MM.1S (cell line): Measurements from ENCODE around the gene ZNRF1.

ENCODE experiments used
- DNase-seq: peaks from one replicate; pipeline ENCODE4 v3.0.0-alpha.2; 2015
- H2AFZ ChIP-seq: fragments of 300-600 bp; sonication (generic); 2 replicates; pipeline ENCODE4 v1.6.0; 2016; ENCODE audit warnings: antibody characterized with exemption, low read length
- H3F3A ChIP-seq: fragments of 300-600 bp; sonication (generic); 2 replicates; pipeline ENCODE4 v1.6.1; 2016; ENCODE audit warnings: mild to moderate bottlenecking, antibody characterized with exemption, low read length, moderate library complexity, mixed read lengths; ENCODE audit not compliant: insufficient read depth
- H3K27ac ChIP-seq: fragments of 300-600 bp; sonication (generic); 2 replicates; pipeline ENCODE4 v1.5.1; 2016; ENCODE audit warnings: mild to moderate bottlenecking, low read length
- H3K27me3 ChIP-seq: fragments of 300-600 bp; sonication (generic); replicated peaks from 2 replicates; pipeline ENCODE4 v1.6.0; 2016; ENCODE audit warnings: low read length; ENCODE audit not compliant: insufficient read depth
- H3K36me3 ChIP-seq: fragments of 300-600 bp; sonication (generic); replicated peaks from 2 replicates; pipeline ENCODE4 v1.6.1; 2016; ENCODE audit warnings: mild to moderate bottlenecking, low read length, mixed read lengths; ENCODE audit not compliant: insufficient read depth
- H3K4me1 ChIP-seq: fragments of 300-600 bp; sonication (generic); 2 replicates; pipeline ENCODE4 v1.6.1; 2016; ENCODE audit warnings: low read length, mixed read lengths
- H3K4me2 ChIP-seq: fragments of 300-600 bp; sonication (generic); 2 replicates; pipeline ENCODE4 v1.6.0; 2016; ENCODE audit warnings: low read depth, low read length
- H3K4me3 ChIP-seq: fragments of 300-600 bp; sonication (generic); 2 replicates; pipeline ENCODE4 v1.5.1; 2016; ENCODE audit warnings: low read length, mixed read lengths
- H3K79me2 ChIP-seq: fragments of 300-600 bp; sonication (generic); 2 replicates; pipeline ENCODE4 v1.6.1; 2016; ENCODE audit warnings: mixed run types, low read length, mixed read lengths
- H3K9ac ChIP-seq: fragments of 300-600 bp; sonication (generic); 2 replicates; pipeline ENCODE4 v1.6.1; 2016; ENCODE audit warnings: low read length, mixed read lengths
- H3K9me2 ChIP-seq: fragments of 300-600 bp; sonication (generic); replicated peaks from 2 replicates; pipeline ENCODE4 v1.6.1; 2016; ENCODE audit warnings: mild to moderate bottlenecking, low read length, mixed read lengths; ENCODE audit not compliant: insufficient read depth
- H3K9me3 ChIP-seq: fragments of 300-600 bp; sonication (generic); replicated peaks from 2 replicates; pipeline ENCODE4 v1.6.1; 2016; ENCODE audit warnings: mild to moderate bottlenecking, low read length, mixed read lengths; ENCODE audit not compliant: insufficient read depth
- H4K20me1 ChIP-seq: fragments of 300-600 bp; sonication (generic); 2 replicates; pipeline ENCODE4 v1.6.1; 2016; ENCODE audit warnings: mild to moderate bottlenecking, low read length, moderate library complexity, mixed read lengths; ENCODE audit not compliant: insufficient read depth
- CTCF ChIP-seq: fragments of 300-600 bp; sonication (generic); IDR thresholded peaks from 2 replicates; pipeline ENCODE4 v1.5.1; 2016; ENCODE audit warnings: antibody characterized with exemption, low read length, mixed read lengths
- EZH2 ChIP-seq: fragments of 300-600 bp; sonication (generic); optimal IDR thresholded peaks from 2 replicates; pipeline ENCODE3; 2017; ENCODE audit warnings: low read depth, mild to moderate bottlenecking, antibody characterized with exemption, low read length, mixed read lengths
- EZH2phosphoT487 ChIP-seq: fragments of 300-600 bp; sonication (generic); IDR thresholded peaks from 2 replicates; pipeline ENCODE4 v1.6.1; 2018; ENCODE audit warnings: antibody characterized with exemption, low read length

The ZNRF1 gene

GRCh38 chr16:75048054-75048453, 49.2 kb downstream of the ZNRF1 start:
- no peak overlapping the region for H2AFZ ChIP-seq
- no peaks in the 10 kb centered on the region for H3K79me2 ChIP-seq
- no peaks in the 10 kb centered on the region for H3K27me3 ChIP-seq
- H3K27ac ChIP-seq: no peak overlapping the region
- no peaks in the 10 kb centered on the region for H3K9me2 ChIP-seq
- H3K36me3 ChIP-seq: no peaks in the 10 kb centered on the region
- H3F3A ChIP-seq: no peaks in the 10 kb centered on the region
- H3K4me2 ChIP-seq: no peak overlapping the region
- DNase-seq: no peak
- no peaks in the 10 kb centered on the region for H4K20me1 ChIP-seq
- no peaks in the 10 kb centered on the region for H3K4me1 ChIP-seq
- no peak overlapping the region for H3K9ac ChIP-seq
- H3K4me3 ChIP-seq: no peak overlapping the region
- TF ChIP-seq EZH2 (no peak), EZH2phosphoT487 (no peak), CTCF (no peak)
- H3K9me3 ChIP-seq: no peaks in the 10 kb centered on the region

DNA sequence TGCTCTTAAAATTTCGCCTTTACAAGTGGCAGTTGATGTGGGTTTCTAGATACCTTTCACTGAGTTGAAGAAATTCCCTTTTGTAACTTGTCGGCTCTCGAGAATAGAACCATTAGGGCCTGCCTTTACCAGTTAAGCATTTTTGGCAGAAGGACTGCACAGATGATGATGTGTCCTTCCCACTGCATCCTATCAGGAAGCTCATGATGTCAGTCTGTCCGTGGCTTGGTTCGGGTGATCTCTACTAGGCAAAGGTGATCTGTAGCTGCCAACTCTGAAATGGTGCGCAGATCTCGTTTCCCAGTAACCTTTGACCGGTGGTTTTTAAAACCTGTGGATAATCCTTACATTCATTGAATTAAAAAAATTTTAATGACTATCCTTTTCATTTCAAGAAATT, 49.7 kb downstream of the ZNRF1 start:
- Histone ChIP-seq H3K36me3 (no peaks in the 10 kb centered on the region), H3K9ac (no peak overlapping the region), H3K9me3 (no peaks in the 10 kb centered on the region), H3K79me2 (no peaks in the 10 kb centered on the region), H2AFZ (no peak overlapping the region), H4K20me1 (no peaks in the 10 kb centered on the region), H3K4me3 (no peak overlapping the region), H3K9me2 (no peaks in the 10 kb centered on the region), H3K4me1 (no peaks in the 10 kb centered on the region), H3K27ac (no peak overlapping the region), H3K27me3 (no peaks in the 10 kb centered on the region), H3F3A (no peaks in the 10 kb centered on the region), H3K4me2 (no peak overlapping the region)
- no peak for DNase-seq
- TF ChIP-seq EZH2: no peak
- TF ChIP-seq CTCF: no peak

GRCh38 chr16:75052481-75053202, 53.8 kb downstream of the ZNRF1 start:
- Histone ChIP-seq H3K4me2 (no peak overlapping the region), H2AFZ (no peak overlapping the region), H3K79me2 (no peaks in the 10 kb centered on the region)

More at GRCh38 chr16:75052481-75053202, 53.8 kb downstream of the ZNRF1 start:
- no peak for DNase-seq
- no peak for TF ChIP-seq CTCF
- TF ChIP-seq EZH2phosphoT487: no peak
- no peak for TF ChIP-seq EZH2
- Histone ChIP-seq H4K20me1 (no peaks in the 10 kb centered on the region), H3K36me3 (no peaks in the 10 kb centered on the region), H3K4me3 (no peak overlapping the region), H3K9me3 (no peaks in the 10 kb centered on the region), H3F3A (no peaks in the 10 kb centered on the region), H3K9me2 (no peaks in the 10 kb centered on the region), H3K27ac (no peak overlapping the region), H3K27me3 (no peaks in the 10 kb centered on the region), H3K4me1 (no peaks in the 10 kb centered on the region), H3K9ac (no peak overlapping the region)
